HepG2 (cell line): Measurements from ENCODE around the gene TRPM6. TPM values are rescaled to one million over a fixed set of nuclear protein-coding genes. Genes with fewer than 3 reads are reported as not detected.

ENCODE experiments used
- ATAC-seq: fragments of 200-7000 bp; cut with Tn5 transposase; 3 replicates; pipeline ENCODE4 v1.9.1; 2020; ENCODE audit warnings: mild to moderate bottlenecking, moderate library complexity
- BruUV-seq: library from RNA; stranded (reverse); fragments of 400-500 nt; replicated peaks from 2 replicates; lab custom pipeline; 2021; lab: Mats Ljungman, UMichigan
- CTCF ChIA-PET: fragments of 300-600 bp; formaldehyde crosslinking; extraction: SDS; loops from one replicate; lab custom pipeline; 2021; ENCODE audit warnings: low total read pairs, inconsistent platforms, low intra/inter-chr PET ratio; lab: Yijun Ruan, JAX
- POLR2A ChIA-PET: fragments of 350-600 bp; sonication (Branson Sonifier 250); formaldehyde crosslinking; loops from one replicate; lab custom pipeline; 2020; ENCODE audit warnings: antibody characterized with exemption, inconsistent platforms; lab: Yijun Ruan, JAX
- DNase-seq: peaks from one replicate; pipeline ENCODE4 v3.0.0-alpha.2; 2015; ENCODE audit warnings: low spot score
- FAIRE-seq: peaks from 3 replicates; lab custom pipeline; 2011; peaks lifted over from hg19 to GRCh38; lab: Jason Lieb, UNC
- H2AFZ ChIP-seq: one replicate; pipeline ENCODE4 v1.6.1; 2011; ENCODE audit warnings: low read length, inconsistent platforms
- H3K27ac ChIP-seq: fragments of 300-600 bp; 3 replicates; pipeline ENCODE4 v1.8.0; 2011; ENCODE audit warnings: mixed run types, mild to moderate bottlenecking, mixed read lengths, low read length, inconsistent platforms; ENCODE audit not compliant: insufficient read depth; ENCODE audit errors: extremely low read length
- H3K27me3 ChIP-seq, 2 experiments: fragments of 200-600 bp in 1 of 2; 2 replicates in 1 of 2; 3 replicates in 1 of 2; pipeline versions ENCODE4 v1.6.0 to v1.8.0; 2011; ENCODE audit warnings: low read length in 2 of 2, mild to moderate bottlenecking in 2 of 2, moderate library complexity in 2 of 2, inconsistent platforms in 1 of 2; ENCODE audit not compliant: insufficient read depth in 2 of 2, control insufficient read depth in 1 of 2
- H3K36me3 ChIP-seq, 2 experiments: fragments of 200-600 bp in 1 of 2; replicated peaks in 1 of 2; 2 replicates in 1 of 2; 3 replicates in 1 of 2; pipeline versions ENCODE4 v1.5.1 to v1.8.0; 2011; ENCODE audit warnings: low read length in 2 of 2, inconsistent platforms in 1 of 2; ENCODE audit not compliant: insufficient read depth in 2 of 2, control insufficient read depth in 1 of 2
- H3K4me1 ChIP-seq: 2 replicates; pipeline ENCODE4 v1.5.1; 2012; ENCODE audit warnings: low read length, inconsistent platforms; ENCODE audit not compliant: insufficient read depth
- H3K4me2 ChIP-seq: 2 replicates; pipeline ENCODE4 v1.6.0; 2011; ENCODE audit warnings: low read depth, low read length, inconsistent platforms
- H3K4me3 ChIP-seq, 3 experiments: fragments of 200-600 bp in 1 of 3; sonication (generic), shearing (Covaris generic) in 1 of 3; replicated peaks in 1 of 3; 2 replicates each; pipeline ENCODE4 v1.5.1; 2011 to 2016; ENCODE audit warnings: low read length in 3 of 3, inconsistent platforms in 2 of 3, low read depth in 2 of 3, mild to moderate bottlenecking in 2 of 3, control low read depth in 1 of 3, mixed read lengths in 1 of 3; ENCODE audit not compliant: insufficient read depth in 1 of 3
- H3K79me2 ChIP-seq: one replicate; pipeline ENCODE4 v1.6.1; 2011; ENCODE audit warnings: low read length, inconsistent platforms; ENCODE audit not compliant: insufficient read depth
- H3K9ac ChIP-seq: 2 replicates; pipeline ENCODE4 v1.6.0; 2011; ENCODE audit warnings: mild to moderate bottlenecking, low read depth, low read length, inconsistent platforms; ENCODE audit not compliant: insufficient read depth
- H3K9me3 ChIP-seq: 2 replicates; pipeline ENCODE4 v1.5.1; 2012; ENCODE audit warnings: mild to moderate bottlenecking, low read length
- H4K20me1 ChIP-seq: 2 replicates; pipeline ENCODE4 v1.6.0; 2011; ENCODE audit warnings: inconsistent platforms, mild to moderate bottlenecking, low read length, moderate library complexity; ENCODE audit not compliant: insufficient read depth
- ATF7 ChIP-seq, 2 experiments: fragments of 450-650 bp in 1 of 2; sonication (generic) in 1 of 2; formaldehyde crosslinking in 1 of 2; IDR thresholded peaks; 2 replicates each; pipeline versions ENCODE4 v1.4.0 to v1.6.1; 2016 to 2020; ENCODE audit warnings: antibody characterized with exemption in 1 of 2, mild to moderate bottlenecking in 1 of 2, missing genetic modification reagents in 1 of 2
- CHD2 ChIP-seq: IDR thresholded peaks from 2 replicates; pipeline ENCODE4 v1.6.1; 2011; ENCODE audit warnings: low read depth, low read length, improper control_type of control experiment
- MYNN ChIP-seq: sonication (generic); formaldehyde crosslinking; IDR thresholded peaks from 2 replicates; pipeline ENCODE4 v1.4.0; 2020; ENCODE audit warnings: mild to moderate bottlenecking, low read depth, missing genetic modification reagents
- STAT5B ChIP-seq: sonication (generic); formaldehyde crosslinking; IDR thresholded peaks from 2 replicates; pipeline ENCODE4 v1.4.0; 2020; ENCODE audit warnings: missing genetic modification reagents
- ZNF451 ChIP-seq: sonication (generic); formaldehyde crosslinking; IDR thresholded peaks from 2 replicates; pipeline ENCODE4 v1.5.0; 2020; ENCODE audit warnings: mild to moderate bottlenecking, missing genetic modification reagents
- ZNF746 ChIP-seq: sonication (generic); formaldehyde crosslinking; IDR thresholded peaks from 2 replicates; pipeline ENCODE4 v1.8.0; 2022; ENCODE audit warnings: mild to moderate bottlenecking, missing genetic modification reagents
- ZNF782 ChIP-seq: sonication (generic); formaldehyde crosslinking; IDR thresholded peaks from 2 replicates; pipeline ENCODE4 v1.4.0; 2020; ENCODE audit warnings: missing genetic modification reagents, mild to moderate bottlenecking, borderline replicate concordance
- ZNF850 ChIP-seq: sonication (generic); formaldehyde crosslinking; conservative IDR thresholded peaks from 2 replicates; pipeline ENCODE4 v1.9.0; 2021; ENCODE audit warnings: mild to moderate bottlenecking, missing genetic modification reagents
- WGBS: methylation state at CpG from one replicate; pipeline ENCODE4 v1.1.6; 2017; ENCODE audit warnings: low lambda C conversion rate; 5-methylcytosine and 5-hydroxymethylcytosine counted together
- in situ Hi-C: cut with HindIII; loops from 2 replicates; pipeline ENCODE4 v1.10.0; 2017; ENCODE audit warnings: low pct_unique_long_range_greater_than_20kb; ENCODE audit not compliant: extremely low pct_ligation_motif_present
- intact Hi-C: fragments of 100-400 bp; cut with micrococcal nuclease; formaldehyde crosslinking; loops from one replicate; pipeline ENCODE4 v1.10.0; 2022; ENCODE audit not compliant: unreplicated experiment
- polyA plus RNA-seq, 8 experiments: library from polyadenylated mRNA; depleted of rRNA in 3 of 8; stranded (reverse) in 7 of 8; unstranded in 1 of 8; fragments of >200 nt; fragmentation: Illumina TruSeq in 4 of 8; extraction: Trizol in 4 of 8; gene quantifications; 2 replicates each; pipeline versions ENCODE4 v1.2.1 to v1.2.3, GENCODE V29; 2011 to 2016; ENCODE audit warnings: low read depth in 4 of 8, missing spikeins in 1 of 8, mixed read lengths in 1 of 8; ENCODE audit not compliant: insufficient read depth in 1 of 8
- total RNA-seq, 5 experiments: library from RNA; depleted of rRNA; stranded (reverse); fragments of >200 nt; fragmentation: Illumina TruSeq; extraction: Trizol; gene quantifications; 2 replicates each; pipeline ENCODE4 v1.2.3, GENCODE V29; 2016; ENCODE audit warnings: low read depth in 1 of 5
- TF ChIP-seq, protein P1 (sequence below): sonication (generic); formaldehyde crosslinking; IDR thresholded peaks from 2 replicates; pipeline ENCODE4 v1.4.0; 2020; ENCODE audit warnings: missing genetic modification reagents
- TF ChIP-seq, protein P2 (sequence below): sonication (generic); formaldehyde crosslinking; IDR thresholded peaks from 2 replicates; pipeline ENCODE4 v1.5.1; 2020; ENCODE audit warnings: mild to moderate bottlenecking, moderate library complexity, missing genetic modification reagents
- TF ChIP-seq, protein P3 (sequence below): IDR thresholded peaks from 2 replicates; pipeline ENCODE4 v1.6.1; 2016; ENCODE audit warnings: mild to moderate bottlenecking, missing biosample characterization, missing genetic modification reagents

Gene TRPM6
- total and polyA plus RNA-seq, 2 of the 13 experiments (the other 11 are each of a cell fraction or from before 2014, with no cell fraction given), result 0.01 to 0.09 TPM

DNA sequence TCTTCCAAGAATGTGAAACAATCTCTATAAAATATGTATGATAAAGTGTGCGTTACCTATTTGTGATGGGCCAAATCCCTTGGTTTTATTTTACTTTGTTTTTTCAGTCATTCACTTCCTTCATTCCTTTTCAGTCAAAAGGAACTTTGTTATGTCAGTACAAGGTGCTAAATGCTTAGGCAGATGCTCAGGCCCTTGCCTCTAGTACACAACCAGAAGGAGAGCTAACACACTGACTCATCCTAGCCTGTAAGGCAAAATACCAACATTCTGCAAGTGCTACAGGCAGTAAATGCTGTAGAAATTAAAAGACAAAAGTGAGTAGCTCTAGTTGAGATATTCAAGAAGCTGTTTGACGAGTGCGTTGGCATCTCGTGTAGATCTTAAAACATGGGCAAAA, 49.4 kb downstream of the TRPM6 start (continued):
- TF ChIP-seq ATF7 (IDR thresholded peaks at IDR 0.05), result no peak
- no peak for TF ChIP-seq ATF7 (CRISPR knock-in tag; IDR thresholded peaks at IDR 0.05)
- TF ChIP-seq CHD2, result no peak
- TF ChIP-seq, protein P1, sequence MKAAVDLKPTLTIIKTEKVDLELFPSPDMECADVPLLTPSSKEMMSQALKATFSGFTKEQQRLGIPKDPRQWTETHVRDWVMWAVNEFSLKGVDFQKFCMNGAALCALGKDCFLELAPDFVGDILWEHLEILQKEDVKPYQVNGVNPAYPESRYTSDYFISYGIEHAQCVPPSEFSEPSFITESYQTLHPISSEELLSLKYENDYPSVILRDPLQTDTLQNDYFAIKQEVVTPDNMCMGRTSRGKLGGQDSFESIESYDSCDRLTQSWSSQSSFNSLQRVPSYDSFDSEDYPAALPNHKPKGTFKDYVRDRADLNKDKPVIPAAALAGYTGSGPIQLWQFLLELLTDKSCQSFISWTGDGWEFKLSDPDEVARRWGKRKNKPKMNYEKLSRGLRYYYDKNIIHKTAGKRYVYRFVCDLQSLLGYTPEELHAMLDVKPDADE (CRISPR knock-in tag), result no peak
- no peak for TF ChIP-seq STAT5B
- no peak for TF ChIP-seq ZNF746 (CRISPR knock-in tag)
- TF ChIP-seq ZNF850 (CRISPR knock-in tag), result no peak
- TF ChIP-seq MYNN, result no peak
- TF ChIP-seq, protein P2, sequence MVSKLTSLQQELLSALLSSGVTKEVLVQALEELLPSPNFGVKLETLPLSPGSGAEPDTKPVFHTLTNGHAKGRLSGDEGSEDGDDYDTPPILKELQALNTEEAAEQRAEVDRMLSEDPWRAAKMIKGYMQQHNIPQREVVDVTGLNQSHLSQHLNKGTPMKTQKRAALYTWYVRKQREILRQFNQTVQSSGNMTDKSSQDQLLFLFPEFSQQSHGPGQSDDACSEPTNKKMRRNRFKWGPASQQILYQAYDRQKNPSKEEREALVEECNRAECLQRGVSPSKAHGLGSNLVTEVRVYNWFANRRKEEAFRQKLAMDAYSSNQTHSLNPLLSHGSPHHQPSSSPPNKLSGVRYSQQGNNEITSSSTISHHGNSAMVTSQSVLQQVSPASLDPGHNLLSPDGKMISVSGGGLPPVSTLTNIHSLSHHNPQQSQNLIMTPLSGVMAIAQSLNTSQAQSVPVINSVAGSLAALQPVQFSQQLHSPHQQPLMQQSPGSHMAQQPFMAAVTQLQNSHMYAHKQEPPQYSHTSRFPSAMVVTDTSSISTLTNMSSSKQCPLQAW, result no peak
- no peak for TF ChIP-seq ZNF782 (CRISPR knock-in tag)
- TF ChIP-seq, protein P3, sequence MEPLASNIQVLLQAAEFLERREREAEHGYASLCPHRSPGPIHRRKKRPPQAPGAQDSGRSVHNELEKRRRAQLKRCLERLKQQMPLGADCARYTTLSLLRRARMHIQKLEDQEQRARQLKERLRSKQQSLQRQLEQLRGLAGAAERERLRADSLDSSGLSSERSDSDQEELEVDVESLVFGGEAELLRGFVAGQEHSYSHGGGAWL (CRISPR knock-in tag), result no peak

DNA sequence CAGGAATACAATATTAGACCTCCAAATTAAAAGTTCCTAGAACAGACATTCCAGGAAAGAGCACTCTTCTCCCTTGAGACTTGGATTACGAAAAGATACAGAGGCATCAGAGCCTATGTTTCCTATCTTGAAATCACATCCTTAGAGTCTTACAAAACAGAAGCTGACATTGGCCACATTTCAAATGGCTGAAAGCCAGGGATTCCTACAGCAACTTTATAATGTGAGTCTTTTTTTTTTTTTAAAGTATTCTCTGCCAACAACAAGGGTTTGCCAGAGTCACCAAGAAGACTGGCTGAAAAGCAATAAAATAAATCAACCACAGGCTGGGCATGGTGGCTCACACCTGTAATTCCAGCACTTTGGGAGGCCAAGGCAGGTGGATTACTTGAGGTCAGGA, 63.1 kb downstream of the TRPM6 start:
- POLR2A ChIA-PET, result no interaction called here
- in situ Hi-C loops, result no loop called here
- Histone ChIP-seq H3K79me2 (no peaks in the 10 kb centered on the region), H2AFZ (no peak overlapping the region), H3K9ac (no peak overlapping the region), H3K4me2 (no peak overlapping the region), H3K4me3 (no peak overlapping the region), H3K36me3 (no peaks in the 10 kb centered on the region), H3K27ac (no peak overlapping the region), H3K4me1 (no peaks in the 10 kb centered on the region), H3K9me3 (no peaks in the 10 kb centered on the region), H4K20me1 (no peaks in the 10 kb centered on the region), H3K27me3 (no peaks in the 10 kb centered on the region)
- WGBS, result 92% methylated on average over 1 of the region's 1 CpG
- ATAC-seq (no peak), DNase-seq (no peak), FAIRE-seq (no peak)
- CTCF ChIA-PET, result no interaction called here
- BruUV-seq, result no TSS peak
- intact Hi-C loops, result no loop called here
- no peak for TF ChIP-seq ZNF451 (CRISPR knock-in tag)
